Smooth muscle cell (in vitro differentiated cells): ENCODE data around the gene GATA3. TPM values are rescaled to one million over a fixed set of nuclear protein-coding genes. Genes with fewer than 3 reads are reported as not detected.

Experiments used
- DNase-seq: peaks from one replicate; lab custom pipeline; 2025; ENCODE audit not compliant: unreplicated experiment; lab: John Stamatoyannopoulos, UW
- H2AFZ ChIP-seq: fragments of 200-600 bp; sonication (generic); 2 replicates; pipeline ENCODE4 v1.6.0; 2016; ENCODE audit warnings: antibody characterized with exemption, low read depth, mild to moderate bottlenecking
- H3F3A ChIP-seq: fragments of 200-600 bp; sonication (generic); 2 replicates; pipeline ENCODE4 v1.6.0; 2017; ENCODE audit warnings: antibody characterized with exemption, low read depth
- H3K27ac ChIP-seq: fragments of 200-600 bp; sonication (generic); 2 replicates; pipeline ENCODE4 v1.5.1; 2016; ENCODE audit warnings: low read depth, mild to moderate bottlenecking
- H3K27me3 ChIP-seq: fragments of 200-600 bp; sonication (generic); 2 replicates; pipeline ENCODE4 v1.6.1; 2016; ENCODE audit warnings: low read depth, mild to moderate bottlenecking
- H3K36me3 ChIP-seq: fragments of 200-600 bp; sonication (generic); 2 replicates; pipeline ENCODE4 v1.5.1; 2016; ENCODE audit warnings: low read depth
- H3K4me1 ChIP-seq: fragments of 200-600 bp; sonication (generic); 2 replicates; pipeline ENCODE4 v1.5.1; 2016; ENCODE audit warnings: low read depth
- H3K4me2 ChIP-seq: fragments of 200-600 bp; sonication (generic); 2 replicates; pipeline ENCODE4 v1.6.0; 2016; ENCODE audit warnings: mild to moderate bottlenecking
- H3K4me3 ChIP-seq: fragments of 200-600 bp; sonication (generic); 2 replicates; pipeline ENCODE4 v1.5.1; 2016; ENCODE audit warnings: mild to moderate bottlenecking
- H3K79me2 ChIP-seq: fragments of 200-600 bp; sonication (generic); 2 replicates; pipeline ENCODE4 v1.6.0; 2016; ENCODE audit warnings: low read depth, mild to moderate bottlenecking
- H3K9ac ChIP-seq: fragments of 200-600 bp; sonication (generic); 2 replicates; pipeline ENCODE4 v1.6.0; 2016; ENCODE audit warnings: low read depth
- H3K9me3 ChIP-seq: fragments of 200-600 bp; sonication (generic); replicated peaks from 2 replicates; pipeline ENCODE4 v1.5.1; 2016; ENCODE audit warnings: low read depth
- H4K20me1 ChIP-seq: fragments of 200-600 bp; sonication (generic); 2 replicates; pipeline ENCODE4 v1.6.0; 2016; ENCODE audit warnings: low read depth
- CTCF ChIP-seq: fragments of 200-600 bp; sonication (generic); IDR thresholded peaks from 2 replicates; pipeline ENCODE4 v1.5.1; 2017; ENCODE audit warnings: borderline replicate concordance, mild to moderate bottlenecking, antibody characterized with exemption; ENCODE audit not compliant: insufficient read depth, poor library complexity, severe bottlenecking
- WGBS: methylation state at CpG from one replicate; pipeline ENCODE4 v1.1.7; 2016; ENCODE audit warnings: low lambda C conversion rate; 5-methylcytosine and 5-hydroxymethylcytosine counted together
- polyA plus RNA-seq: library from polyadenylated mRNA; unstranded; fragments of >200 nt; fragmentation: Nextera tagmentation; extraction: Ambion mirVana; gene quantifications from 2 replicates; pipeline ENCODE4 v1.2.1, GENCODE V29; 2016
- total RNA-seq: library from RNA; depleted of rRNA; stranded (reverse); fragments of >200 nt; gene quantifications from 2 replicates; pipeline ENCODE4 v1.2.3, GENCODE V29; 2014

Gene GATA3
- total and polyA plus RNA-seq, 2 experiments from 2014 or later: 5.2 to 6.9 TPM

GRCh38 chr10:8057636-8058273 lies 3.3 kb downstream of the GATA3 start:
- peaks cover 10% of the 10 kb centered on the region for H3F3A ChIP-seq
- no peaks in the 10 kb centered on the region for H3K36me3 ChIP-seq
- H3K27ac ChIP-seq: peak overlapping the region; percentile 53
- no peak overlapping the region for H2AFZ ChIP-seq
- peak overlapping the region; percentile 88 for H3K4me2 ChIP-seq
- no peaks in the 10 kb centered on the region for H3K9me3 ChIP-seq
- peaks cover 4% of the 10 kb centered on the region for H3K27me3 ChIP-seq
- no peak overlapping the region for H3K9ac ChIP-seq
- DNase-seq: no peak
- no peak for TF ChIP-seq CTCF
- 28% methylated on average over 15 of the region's 15 CpGs for WGBS
- peak overlapping the region; percentile 64 for H3K4me3 ChIP-seq
- H4K20me1 ChIP-seq: peaks cover 19% of the 10 kb centered on the region
- peaks cover 28% of the 10 kb centered on the region for H3K79me2 ChIP-seq
- peaks cover 40% of the 10 kb centered on the region for H3K4me1 ChIP-seq

GRCh38 chr10:8058274-8059111 lies 4.0 kb downstream of the GATA3 start:
- Histone ChIP-seq H3K4me3 (peak overlapping the region; percentile 24), H3K27me3 (no peaks in the 10 kb centered on the region), H4K20me1 (peaks cover 21% of the 10 kb centered on the region), H2AFZ (no peak overlapping the region), H3K36me3 (no peaks in the 10 kb centered on the region), H3F3A (peaks cover 7% of the 10 kb centered on the region), H3K4me1 (peaks cover 45% of the 10 kb centered on the region), H3K9me3 (no peaks in the 10 kb centered on the region), H3K27ac (peak overlapping the region; percentile 53), H3K9ac (no peak overlapping the region), H3K79me2 (peaks cover 28% of the 10 kb centered on the region), H3K4me2 (peak overlapping the region; percentile 88)
- no peak for TF ChIP-seq CTCF
- DNase-seq: no peak
- WGBS: 55% methylated on average over 26 of the region's 45 CpGs

GRCh38 chr10:8059191-8059936 lies 4.9 kb downstream of the GATA3 start:
- Histone ChIP-seq H3K27ac (peak overlapping the region; percentile 60), H3K36me3 (no peaks in the 10 kb centered on the region), H2AFZ (peak overlapping the region; percentile 8), H3K27me3 (no peaks in the 10 kb centered on the region), H4K20me1 (peaks cover 21% of the 10 kb centered on the region), H3K79me2 (peaks cover 28% of the 10 kb centered on the region), H3K9ac (no peak overlapping the region), H3K4me2 (peak overlapping the region; percentile 88), H3F3A (peaks cover 3% of the 10 kb centered on the region), H3K4me3 (peak overlapping the region; percentile 24), H3K9me3 (no peaks in the 10 kb centered on the region), H3K4me1 (peaks cover 50% of the 10 kb centered on the region)
- DNase-seq: no peak
- 60% methylated on average over 16 of the region's 16 CpGs for WGBS
- TF ChIP-seq CTCF: no peak
